ENCODE measurements around the gene ANXA11. TPM values are rescaled to one million over a fixed set of nuclear protein-coding genes. Genes with fewer than 3 reads are reported as not detected.

The ANXA11 gene
- total and polyA plus RNA-seq, 4 experiments from 2014 or later, result 173 to 342 (median 207) TPM

GRCh38 chr10:80155696-80156215 is 49.6 kb downstream of the ANXA11 start:
- Mint-ChIP-seq H3K4me3 (no peak overlapping the region), H3K4me1 (peaks cover 0 to 24% (median 4%) of the 10 kb centered on the region in 4 donors), H3K27me3 (no peaks in the 10 kb centered on the region), H3K36me3 (peaks cover 90 to 92% of the 10 kb centered on the region in 2 donors), H3K9me3 (peaks cover 0 to 3% (median 0%) of the 10 kb centered on the region in 8 donors), H3K27ac (peak overlapping the region in 5 of 7 donors; percentile 43 to 83 (median 48))
- ChIA-PET POLR2A (ENCODE audit: partially characterized antibody) (no interaction called here), CTCF (ENCODE audit: partially characterized antibody) (interaction anchor here (1.8 kb wide), 1 partner anchor 12 kb away, joined by 8 read pairs; no protein-coding TSS in a partner anchor)
- Histone ChIP-seq H3K4me1 (ENCODE audit: insufficient read depth, low read length) (no peaks in the 10 kb centered on the region), H3K36me3 (ENCODE audit: insufficient read depth, low read length) (peaks cover 81% of the 10 kb centered on the region), H3K27ac (ENCODE audit: low read depth, low read length) (no peak overlapping the region), H3K9me3 (ENCODE audit: control insufficient read depth in 1 of 2, low read length in 2 of 2) (no peaks in the 10 kb centered on the region), H3K27me3 (ENCODE audit: insufficient read depth, low read length) (no peaks in the 10 kb centered on the region), H3K4me3 (ENCODE audit: low read length in 2 of 2) (no peak overlapping the region)
- DNase-seq, result no peak
- intact Hi-C loops (cut with micrococcal nuclease), result no loop called here

GRCh38 chr10:80154978-80155695 is 50.2 kb downstream of the ANXA11 start:
- Mint-ChIP-seq H3K36me3 (peaks cover 91 to 93% of the 10 kb centered on the region in 2 donors), H3K9me3 (peaks cover 0 to 9% (median 2%) of the 10 kb centered on the region in 8 donors)

GRCh38 chr10:80154626-80154977 is 50.7 kb downstream of the ANXA11 start:
- no peaks in the 10 kb centered on the region for H3K27me3 Mint-ChIP-seq
- Histone ChIP-seq H3K27ac (ENCODE audit: low read depth, low read length) (no peak overlapping the region), H3K36me3 (ENCODE audit: insufficient read depth, low read length) (peaks cover 76% of the 10 kb centered on the region), H3K27me3 (ENCODE audit: insufficient read depth, low read length) (no peaks in the 10 kb centered on the region), H3K9me3 (ENCODE audit: control insufficient read depth in 1 of 2, low read length in 2 of 2) (peaks cover 0 to 7% of the 10 kb centered on the region in 2 donors), H3K4me1 (ENCODE audit: insufficient read depth, low read length) (no peaks in the 10 kb centered on the region), H3K4me3 (ENCODE audit: low read length in 2 of 2) (no peak overlapping the region)
- H3K9me3 Mint-ChIP-seq, result peaks cover 0 to 12% (median 2%) of the 10 kb centered on the region in 8 donors
- H3K4me3 Mint-ChIP-seq, result no peak overlapping the region
- peak overlapping the region in 3 of 7 donors; percentile 8 to 83 (median 72) for H3K27ac Mint-ChIP-seq
- peaks cover 0 to 14% (median 5%) of the 10 kb centered on the region in 4 donors for H3K4me1 Mint-ChIP-seq
- POLR2A ChIA-PET (ENCODE audit: partially characterized antibody), result no interaction called here
- H3K36me3 Mint-ChIP-seq, result peaks cover 88 to 89% of the 10 kb centered on the region in 2 donors
- intact Hi-C loops (cut with micrococcal nuclease), result no loop called here
- no peak for DNase-seq
- CTCF ChIA-PET (ENCODE audit: partially characterized antibody), result interaction anchor here (1.5 to 2.4 kb wide), 2 partner anchors 11 to 24 kb away, joined by 3 to 16 read pairs; no protein-coding TSS in a partner anchor

More at GRCh38 chr10:80154978-80155695, 50.2 kb downstream of the ANXA11 start:
- CTCF ChIA-PET (ENCODE audit: partially characterized antibody), result no interaction called here
- H3K27me3 Mint-ChIP-seq, result no peaks in the 10 kb centered on the region
- Histone ChIP-seq H3K27ac (ENCODE audit: low read depth, low read length) (no peak overlapping the region), H3K9me3 (ENCODE audit: control insufficient read depth in 1 of 2, low read length in 2 of 2) (peaks cover 0 to 5% of the 10 kb centered on the region in 2 donors), H3K4me3 (ENCODE audit: low read length in 2 of 2) (no peak overlapping the region), H3K4me1 (ENCODE audit: insufficient read depth, low read length) (no peaks in the 10 kb centered on the region), H3K27me3 (ENCODE audit: insufficient read depth, low read length) (no peaks in the 10 kb centered on the region), H3K36me3 (ENCODE audit: insufficient read depth, low read length) (peaks cover 80% of the 10 kb centered on the region)
- POLR2A ChIA-PET (ENCODE audit: partially characterized antibody), result no interaction called here
- intact Hi-C loops (cut with micrococcal nuclease), result no loop called here
- no peak for DNase-seq
- peak overlapping the region in 4 of 7 donors; percentile 8 to 83 (median 58) for H3K27ac Mint-ChIP-seq
- peaks cover 0 to 19% (median 6%) of the 10 kb centered on the region in 4 donors for H3K4me1 Mint-ChIP-seq
- no peak overlapping the region for H3K4me3 Mint-ChIP-seq

DNA sequence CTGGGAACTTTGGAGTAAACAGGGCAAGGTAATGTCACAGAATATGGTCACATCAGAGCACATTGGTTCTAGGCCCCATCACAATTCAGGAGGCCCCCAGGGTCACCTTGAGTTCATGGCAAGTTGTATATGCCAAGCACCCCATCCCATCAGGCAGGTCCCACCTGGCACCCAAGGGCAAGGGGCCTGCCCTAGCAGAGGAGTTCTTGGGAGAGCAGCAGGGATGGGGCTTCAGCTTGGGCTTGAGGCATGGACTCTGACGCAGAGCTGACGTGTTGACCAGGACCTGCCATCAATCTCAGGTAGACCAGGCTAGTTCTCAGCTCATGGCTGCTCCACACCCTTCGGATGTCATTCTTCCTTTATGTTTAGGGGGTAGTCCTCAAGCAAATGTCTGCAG is 51.9 kb downstream of the ANXA11 start:
- Mint-ChIP-seq H3K4me3 (no peak overlapping the region), H3K27me3 (no peaks in the 10 kb centered on the region), H3K4me1 (peaks cover 0 to 7% (median 5%) of the 10 kb centered on the region in 4 donors), H3K36me3 (peaks cover 87 to 89% of the 10 kb centered on the region in 2 donors), H3K9me3 (peaks cover 0 to 22% (median 3%) of the 10 kb centered on the region in 8 donors), H3K27ac (peak overlapping the region in 4 of 7 donors; percentile 18 to 80 (median 58))
- no peaks in the 10 kb centered on the region for H3K4me1 ChIP-seq (ENCODE audit: insufficient read depth, low read length)
- no peak overlapping the region for H3K4me3 ChIP-seq (ENCODE audit: low read length in 2 of 2)
- H3K36me3 ChIP-seq (ENCODE audit: insufficient read depth, low read length), result peaks cover 65% of the 10 kb centered on the region
- H3K27me3 ChIP-seq (ENCODE audit: insufficient read depth, low read length), result no peaks in the 10 kb centered on the region
- no peak for DNase-seq
- ChIA-PET POLR2A (ENCODE audit: partially characterized antibody) (interaction anchor here (1.0 to 1.4 kb wide), 2 partner anchors 9 to 34 kb away, joined by 3 read pairs; no protein-coding TSS in a partner anchor), CTCF (ENCODE audit: partially characterized antibody) (interaction anchor here (1.5 to 2.4 kb wide), 2 partner anchors 10 to 25 kb away, joined by 3 to 16 read pairs; no protein-coding TSS in a partner anchor)
- no peak overlapping the region for H3K27ac ChIP-seq (ENCODE audit: low read depth, low read length)
- intact Hi-C loops (cut with micrococcal nuclease), result no loop called here
- peaks cover 0 to 7% of the 10 kb centered on the region in 2 donors for H3K9me3 ChIP-seq (ENCODE audit: control insufficient read depth in 1 of 2, low read length in 2 of 2)

DNA sequence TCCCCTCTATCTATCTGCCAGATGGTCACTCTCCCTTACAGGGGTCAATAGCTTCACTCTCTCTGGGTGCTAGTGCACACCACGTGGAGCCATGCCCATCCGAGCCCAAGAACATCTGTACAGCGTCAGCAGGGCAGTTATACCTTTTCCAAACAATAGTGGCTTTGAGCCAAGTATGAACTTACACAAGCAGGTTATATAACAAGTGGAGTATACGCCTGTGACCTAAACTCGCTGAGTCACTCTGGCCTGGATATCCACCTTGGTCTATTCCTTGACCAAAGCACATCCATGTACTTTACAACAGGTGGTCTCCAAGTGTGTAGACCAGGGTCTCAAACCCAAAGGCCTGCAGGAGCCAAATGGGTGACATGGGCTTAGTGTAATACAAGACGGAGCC is 52.5 kb downstream of the ANXA11 start:
- no peaks in the 10 kb centered on the region for H3K4me1 ChIP-seq (ENCODE audit: insufficient read depth, low read length)
- peaks cover 0 to 7% of the 10 kb centered on the region in 2 donors for H3K9me3 ChIP-seq (ENCODE audit: control insufficient read depth in 1 of 2, low read length in 2 of 2)
- H3K36me3 ChIP-seq (ENCODE audit: insufficient read depth, low read length), result peaks cover 58% of the 10 kb centered on the region
- H3K27ac ChIP-seq (ENCODE audit: low read depth, low read length), result no peak overlapping the region
- Mint-ChIP-seq H3K36me3 (peaks cover 81 to 86% of the 10 kb centered on the region in 2 donors), H3K9me3 (peaks cover 0 to 22% (median 3%) of the 10 kb centered on the region in 8 donors), H3K27me3 (no peaks in the 10 kb centered on the region), H3K4me1 (peaks cover 0 to 7% (median 5%) of the 10 kb centered on the region in 4 donors), H3K27ac (peak overlapping the region in 5 of 7 donors; percentile 31 to 80 (median 70)), H3K4me3 (no peak overlapping the region)
- H3K4me3 ChIP-seq (ENCODE audit: low read length in 2 of 2), result no peak overlapping the region
- POLR2A ChIA-PET (ENCODE audit: partially characterized antibody), result interaction anchor here (1.4 kb wide), 1 partner anchor 9 kb away, joined by 3 read pairs; no protein-coding TSS in a partner anchor
- intact Hi-C loops (cut with micrococcal nuclease), result no loop called here
- no peaks in the 10 kb centered on the region for H3K27me3 ChIP-seq (ENCODE audit: insufficient read depth, low read length)
- no peak for DNase-seq
- CTCF ChIA-PET (ENCODE audit: partially characterized antibody), result interaction anchor here (2.4 kb wide), 1 partner anchor 9 kb away, joined by 16 read pairs; no protein-coding TSS in a partner anchor

DNA sequence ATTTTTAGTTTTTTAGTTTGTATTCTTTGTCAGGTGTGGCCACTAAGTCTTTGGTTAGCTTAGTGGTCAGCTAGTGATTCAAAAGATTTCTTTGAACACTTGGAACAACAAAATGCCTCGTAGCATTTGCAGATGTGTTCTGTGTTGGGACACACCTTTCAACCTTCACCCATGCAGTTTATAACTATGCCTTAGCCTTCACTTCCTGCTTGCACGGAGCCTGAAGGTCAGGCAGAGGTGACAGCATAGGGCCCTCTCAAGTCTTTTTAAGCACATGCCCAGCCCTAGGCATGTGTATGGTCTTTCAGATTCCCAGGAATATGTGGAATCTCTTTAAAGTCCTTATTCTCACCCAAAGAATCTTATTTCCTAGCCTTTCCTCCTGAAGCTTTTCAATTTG is 55.2 kb downstream of the ANXA11 start:
- POLR2A ChIA-PET (ENCODE audit: partially characterized antibody), result interaction anchor here (3.2 kb wide), 1 partner anchor 53 kb away, joined by 11 read pairs; no protein-coding TSS in a partner anchor
- CTCF ChIA-PET (ENCODE audit: partially characterized antibody), result interaction anchor here (1.1 to 2.6 kb wide), 3 partner anchors 38 to 110 kb away, joined by 3 to 9 read pairs (median 8); no protein-coding TSS in a partner anchor
- Mint-ChIP-seq H3K27me3 (no peaks in the 10 kb centered on the region), H3K27ac (peak overlapping the region in 2 of 7 donors; percentile 0 to 49), H3K36me3 (peaks cover 57 to 64% of the 10 kb centered on the region in 2 donors), H3K4me3 (no peak overlapping the region), H3K9me3 (peaks cover 0 to 22% (median 3%) of the 10 kb centered on the region in 8 donors), H3K4me1 (peaks cover 7 to 13% (median 9%) of the 10 kb centered on the region in 4 donors)
- Histone ChIP-seq H3K4me3 (ENCODE audit: low read length in 2 of 2) (no peak overlapping the region), H3K36me3 (ENCODE audit: insufficient read depth, low read length) (peaks cover 32% of the 10 kb centered on the region), H3K27ac (ENCODE audit: low read depth, low read length) (no peak overlapping the region), H3K27me3 (ENCODE audit: insufficient read depth, low read length) (no peaks in the 10 kb centered on the region), H3K9me3 (ENCODE audit: control insufficient read depth in 1 of 2, low read length in 2 of 2) (peaks cover 0 to 7% of the 10 kb centered on the region in 2 donors), H3K4me1 (ENCODE audit: insufficient read depth, low read length) (peaks cover under 1% of the 10 kb centered on the region)
- DNase-seq, result no peak
- intact Hi-C loops (cut with micrococcal nuclease), result no loop called here

GRCh38 chr10:80149123-80149522 is 56.2 kb downstream of the ANXA11 start:
- peaks cover 10% of the 10 kb centered on the region for H3K4me1 ChIP-seq (ENCODE audit: insufficient read depth, low read length)
- Mint-ChIP-seq H3K27ac (peak overlapping the region in 4 of 7 donors; percentile 2 to 58 (median 25)), H3K9me3 (peaks cover 0 to 22% (median 3%) of the 10 kb centered on the region in 8 donors), H3K4me1 (peaks cover 14 to 22% (median 16%) of the 10 kb centered on the region in 4 donors), H3K36me3 (peaks cover 50 to 55% of the 10 kb centered on the region in 2 donors), H3K27me3 (no peaks in the 10 kb centered on the region), H3K4me3 (no peak overlapping the region)
- no peak overlapping the region for H3K27ac ChIP-seq (ENCODE audit: low read depth, low read length)
- CTCF ChIA-PET (ENCODE audit: partially characterized antibody), result interaction anchor here (1.1 to 2.6 kb wide), 3 partner anchors 51 to 73 kb away, joined by 3 to 8 read pairs (median 3); no protein-coding TSS in a partner anchor
- peaks cover 22% of the 10 kb centered on the region for H3K36me3 ChIP-seq (ENCODE audit: insufficient read depth, low read length)
- peaks cover 0 to 7% of the 10 kb centered on the region in 2 donors for H3K9me3 ChIP-seq (ENCODE audit: control insufficient read depth in 1 of 2, low read length in 2 of 2)
- POLR2A ChIA-PET (ENCODE audit: partially characterized antibody), result interaction anchor here (3.2 kb wide), 1 partner anchor 54 kb away, joined by 11 read pairs; no protein-coding TSS in a partner anchor
- H3K27me3 ChIP-seq (ENCODE audit: insufficient read depth, low read length), result no peaks in the 10 kb centered on the region
- intact Hi-C loops (cut with micrococcal nuclease), result no loop called here
- no peak overlapping the region for H3K4me3 ChIP-seq (ENCODE audit: low read length in 2 of 2)
- DNase-seq, result no peak

All from CD4-positive, alpha-beta memory T cell (primary cell).